Measurements from ENCODE around the gene FERMT1. TPM values are rescaled to one million over a fixed set of nuclear protein-coding genes. Genes with fewer than 3 reads are reported as not detected.
"Not testable (repeated sequence)": the region's sequence is repeated elsewhere in the genome, so short reads cannot be mapped to it uniquely, and the experiment has no call there.

The FERMT1 gene
- total RNA-seq, 2 donors from 2014 or later = not detected

GRCh38 chr20:6070829-6071695 is 51.8 kb downstream of the FERMT1 start:
- Mint-ChIP-seq H3K9me3 (no peaks in the 10 kb centered on the region), H3K4me3 (no peak overlapping the region), H3K27ac (no peak overlapping the region), H3K27me3 (no peaks in the 10 kb centered on the region), H3K4me1 (ENCODE audit: low read depth in 2 of 2) (peaks cover 0 to 4% of the 10 kb centered on the region in 2 donors), H3K36me3 (no peaks in the 10 kb centered on the region)
- DNase-seq (ENCODE audit: low spot score) = no peak
- no peak for ATAC-seq

DNA sequence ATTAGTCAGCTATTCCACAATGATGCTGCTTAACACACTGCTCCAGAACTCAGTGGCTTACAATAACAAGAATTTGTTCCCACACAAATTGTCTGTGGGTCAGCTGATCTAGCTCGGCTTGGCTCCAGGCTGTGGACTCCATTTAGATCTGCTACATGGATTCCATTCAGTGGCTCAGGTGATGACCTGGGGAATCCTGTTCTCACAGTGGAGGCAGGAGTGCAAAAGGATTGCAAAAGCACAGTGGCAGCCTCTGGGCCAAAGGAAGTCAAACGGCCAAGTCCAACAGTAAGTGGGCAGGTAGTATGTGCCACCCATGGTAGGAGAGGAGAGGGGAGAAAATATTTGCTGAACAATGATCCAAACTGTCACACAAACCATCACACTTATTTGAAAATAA is 53.2 kb downstream of the FERMT1 start:
- no peak for DNase-seq (ENCODE audit: low spot score)
- H3K27ac Mint-ChIP-seq = no peak overlapping the region
- no peaks in the 10 kb centered on the region for H3K9me3 Mint-ChIP-seq
- H3K4me1 Mint-ChIP-seq (ENCODE audit: low read depth in 2 of 2) = peaks cover 0 to 4% of the 10 kb centered on the region in 2 donors
- H3K4me3 Mint-ChIP-seq = no peak overlapping the region
- no peaks in the 10 kb centered on the region for H3K27me3 Mint-ChIP-seq
- ATAC-seq = no peak
- H3K36me3 Mint-ChIP-seq = no peaks in the 10 kb centered on the region

GRCh38 chr20:6067763-6068318 is 55.0 kb downstream of the FERMT1 start:
- Mint-ChIP-seq H3K4me1 (ENCODE audit: low read depth in 2 of 2) (no peaks in the 10 kb centered on the region), H3K36me3 (no peaks in the 10 kb centered on the region), H3K27me3 (peaks cover 0 to 8% of the 10 kb centered on the region in 2 donors), H3K4me3 (no peak overlapping the region), H3K27ac (no peak overlapping the region), H3K9me3 (no peaks in the 10 kb centered on the region)
- no peak for DNase-seq (ENCODE audit: low spot score)
- no peak for ATAC-seq

DNA sequence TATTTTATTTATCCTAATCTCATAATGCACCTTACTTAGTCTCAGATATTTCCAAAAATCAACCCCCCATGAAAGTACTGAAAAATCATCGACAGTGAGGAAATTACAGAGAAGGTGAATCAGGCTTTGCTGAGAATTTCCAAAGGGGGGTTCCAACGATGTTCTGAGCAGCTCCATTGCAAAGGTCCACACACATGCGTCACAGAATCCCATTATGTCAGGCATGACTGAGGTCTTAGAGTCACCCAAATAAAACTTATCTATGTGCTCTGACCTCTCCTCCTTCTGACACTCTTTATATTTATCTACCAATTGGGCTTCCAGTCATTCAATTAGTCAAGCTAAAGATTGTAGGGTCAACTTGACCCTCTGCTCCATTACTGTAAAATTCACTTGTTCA is 56.2 kb downstream of the FERMT1 start:
- ATAC-seq (no peak), DNase-seq (ENCODE audit: low spot score) (no peak)
- no peak overlapping the region for H3K4me3 Mint-ChIP-seq
- no peaks in the 10 kb centered on the region for H3K9me3 Mint-ChIP-seq
- H3K27ac Mint-ChIP-seq = no peak overlapping the region
- no peaks in the 10 kb centered on the region for H3K36me3 Mint-ChIP-seq
- H3K4me1 Mint-ChIP-seq (ENCODE audit: low read depth in 2 of 2) = peaks cover 0 to 1% of the 10 kb centered on the region in 2 donors
- H3K27me3 Mint-ChIP-seq = peaks cover 0 to 8% of the 10 kb centered on the region in 2 donors

DNA sequence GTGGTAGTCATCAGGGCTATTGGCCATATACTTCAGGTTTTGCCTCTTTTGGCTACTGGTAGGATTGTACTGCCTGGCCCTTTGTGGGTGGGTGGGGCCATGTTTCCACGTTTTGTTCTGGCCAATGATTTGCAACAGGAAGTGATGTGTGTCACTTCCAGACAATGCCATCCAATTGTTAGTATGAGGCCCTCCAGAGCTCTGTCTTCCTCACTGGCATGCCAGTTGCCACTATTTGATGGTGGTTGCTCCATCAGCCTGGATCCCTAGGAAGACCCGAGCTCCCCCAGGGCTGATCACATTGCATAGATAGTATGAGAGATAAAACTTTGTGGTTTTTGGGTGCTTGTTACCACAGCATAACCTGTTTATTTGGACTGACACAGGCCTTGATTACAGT is 61.3 kb downstream of the FERMT1 start:
- DNase-seq (ENCODE audit: low spot score) (no peak), ATAC-seq (no peak)
- Mint-ChIP-seq H3K4me1 (ENCODE audit: low read depth in 2 of 2) (peaks cover 0 to 2% of the 10 kb centered on the region in 2 donors), H3K27me3 (peaks cover 9 to 13% of the 10 kb centered on the region in 2 donors), H3K9me3 (no peaks in the 10 kb centered on the region), H3K36me3 (no peaks in the 10 kb centered on the region), H3K4me3 (no peak overlapping the region), H3K27ac (no peak overlapping the region)

DNA sequence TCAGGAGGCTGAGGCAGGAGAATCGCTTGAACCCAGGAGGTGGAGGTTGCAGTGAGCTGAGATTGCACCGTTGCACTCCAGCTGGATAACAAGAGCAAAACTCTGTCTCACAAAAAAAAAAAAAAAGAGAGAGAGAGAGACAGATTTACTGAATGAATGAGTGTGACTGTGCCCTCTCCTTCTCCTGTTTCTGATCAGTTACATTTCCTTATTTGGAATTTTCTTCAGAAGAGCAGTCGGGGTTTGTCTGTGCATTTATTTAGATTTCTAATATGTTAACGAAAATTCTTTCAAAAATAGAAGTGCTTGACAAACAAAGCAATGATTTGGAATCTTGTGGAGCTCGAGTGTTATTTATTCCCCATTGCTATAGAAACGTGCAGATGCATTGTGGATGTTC is 62.6 kb downstream of the FERMT1 start:
- H3K4me1 Mint-ChIP-seq (ENCODE audit: low read depth in 2 of 2) = peaks cover 0 to 2% of the 10 kb centered on the region in 2 donors
- H3K4me3 Mint-ChIP-seq = no peak overlapping the region
- ATAC-seq = no peak
- peaks cover 9 to 13% of the 10 kb centered on the region in 2 donors for H3K27me3 Mint-ChIP-seq
- no peak overlapping the region for H3K27ac Mint-ChIP-seq
- no peaks in the 10 kb centered on the region for H3K9me3 Mint-ChIP-seq
- no peaks in the 10 kb centered on the region for H3K36me3 Mint-ChIP-seq
- DNase-seq (ENCODE audit: low spot score) = no peak

GRCh38 chr20:6058684-6059295 is 64.0 kb downstream of the FERMT1 start:
- Mint-ChIP-seq H3K27me3 (peaks cover 12 to 13% of the 10 kb centered on the region in 2 donors), H3K36me3 (no peaks in the 10 kb centered on the region)

GRCh38 chr20:6057691-6058090 is 65.1 kb downstream of the FERMT1 start:
- Mint-ChIP-seq H3K27me3 (peaks cover 12 to 18% of the 10 kb centered on the region in 2 donors), H3K9me3 (no peaks in the 10 kb centered on the region), H3K36me3 (no peaks in the 10 kb centered on the region), H3K4me1 (ENCODE audit: low read depth in 2 of 2) (peaks cover 0 to 5% of the 10 kb centered on the region in 2 donors), H3K27ac (no peak overlapping the region), H3K4me3 (no peak overlapping the region)
- DNase-seq (ENCODE audit: low spot score) = no peak
- ATAC-seq = no peak

More at GRCh38 chr20:6058684-6059295, 64.0 kb downstream of the FERMT1 start:
- Mint-ChIP-seq H3K27ac (no peak overlapping the region), H3K4me3 (no peak overlapping the region), H3K4me1 (ENCODE audit: low read depth in 2 of 2) (peaks cover 0 to 2% of the 10 kb centered on the region in 2 donors), H3K9me3 (no peaks in the 10 kb centered on the region)
- ATAC-seq (no peak), DNase-seq (ENCODE audit: low spot score) (no peak)

- peaks cover 13 to 18% of the 10 kb centered on the region in 2 donors for H3K27me3 Mint-ChIP-seq
- H3K27ac Mint-ChIP-seq = no peak overlapping the region
- DNase-seq (ENCODE audit: low spot score) (no peak), ATAC-seq (no peak)
- no peaks in the 10 kb centered on the region for H3K9me3 Mint-ChIP-seq
- H3K36me3 Mint-ChIP-seq = no peaks in the 10 kb centered on the region
- peaks cover 0 to 5% of the 10 kb centered on the region in 2 donors for H3K4me1 Mint-ChIP-seq (ENCODE audit: low read depth in 2 of 2)
- no peak overlapping the region for H3K4me3 Mint-ChIP-seq
Observed at GRCh38 chr20:6057139-6057538, 65.7 kb downstream of the FERMT1 start.

- Mint-ChIP-seq H3K27ac (no peak overlapping the region), H3K36me3 (no peaks in the 10 kb centered on the region), H3K4me3 (no peak overlapping the region), H3K4me1 (ENCODE audit: low read depth in 2 of 2) (peaks cover 0 to 3% of the 10 kb centered on the region in 2 donors), H3K27me3 (peaks cover 13 to 18% of the 10 kb centered on the region in 2 donors), H3K9me3 (no peaks in the 10 kb centered on the region)
- DNase-seq (ENCODE audit: low spot score) (no peak), ATAC-seq (no peak)
Observed at GRCh38 chr20:6055981-6056569, 66.8 kb downstream of the FERMT1 start.

DNA sequence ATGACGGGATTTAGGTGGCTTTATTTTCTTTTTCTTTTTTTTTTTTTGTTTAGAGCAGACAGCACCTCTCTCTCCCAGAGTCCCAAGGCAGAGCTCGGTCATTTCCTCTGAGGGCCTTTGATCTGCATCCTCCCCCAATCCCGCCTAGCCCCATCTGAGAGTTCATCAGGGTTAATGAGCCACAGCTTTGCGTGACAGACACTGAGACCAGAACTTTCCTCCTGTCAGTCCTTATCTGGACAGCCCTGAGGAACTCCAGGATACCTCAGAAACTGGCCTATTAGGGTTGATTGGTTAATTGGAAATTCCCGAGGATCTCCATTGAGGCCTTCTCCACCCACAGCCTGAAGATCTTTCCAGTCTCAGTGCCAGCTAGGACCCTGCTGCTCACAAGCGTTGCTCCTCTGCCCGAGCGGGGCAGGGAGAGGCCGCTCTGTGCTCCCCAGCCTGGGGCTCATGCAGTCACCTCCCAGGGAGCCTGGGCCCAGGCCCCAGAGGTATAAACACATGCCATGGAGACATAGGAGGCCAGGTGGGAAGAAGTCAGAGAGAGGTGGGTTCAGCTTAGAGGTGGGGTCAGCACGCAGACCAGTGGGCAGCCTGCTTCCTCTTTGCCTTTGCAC is 67.6 kb downstream of the FERMT1 start:
- H3K4me1 Mint-ChIP-seq (ENCODE audit: low read depth in 2 of 2) = peaks cover 0 to 3% of the 10 kb centered on the region in 2 donors
- H3K27me3 Mint-ChIP-seq = peaks cover 20 to 25% of the 10 kb centered on the region in 2 donors
- H3K36me3 Mint-ChIP-seq = no peaks in the 10 kb centered on the region
- H3K9me3 Mint-ChIP-seq = no peaks in the 10 kb centered on the region
- no peak for DNase-seq (ENCODE audit: low spot score)
- no peak overlapping the region for H3K27ac Mint-ChIP-seq
- no peak for ATAC-seq
- no peak overlapping the region for H3K4me3 Mint-ChIP-seq

DNA sequence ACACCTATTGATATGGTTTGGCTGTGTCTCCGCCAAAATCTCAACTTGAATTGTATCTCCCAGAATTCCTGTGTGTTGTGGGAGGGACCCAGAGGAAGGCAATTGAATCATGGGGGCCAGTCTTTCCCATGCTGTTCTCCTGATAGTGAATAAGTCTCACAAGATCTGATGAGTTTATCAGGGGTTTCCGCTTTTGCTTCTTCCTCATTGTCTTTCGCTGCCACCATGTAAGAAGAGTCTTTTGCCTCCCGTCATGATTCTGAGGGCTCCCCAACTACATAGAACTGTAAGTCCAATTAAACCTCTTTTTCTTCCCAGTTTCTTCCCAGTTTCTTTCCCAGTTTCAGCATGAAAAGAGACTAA is 68.2 kb downstream of the FERMT1 start:
- H3K27ac Mint-ChIP-seq; DNase-seq (ENCODE audit: low spot score); H3K36me3 Mint-ChIP-seq; H3K9me3 Mint-ChIP-seq; H3K4me1 Mint-ChIP-seq (ENCODE audit: low read depth in 2 of 2); H3K4me3 Mint-ChIP-seq; ATAC-seq: not testable (repeated sequence)
- H3K27me3 Mint-ChIP-seq = peaks cover 21 to 23% of the 10 kb centered on the region in 2 donors

- no peak for DNase-seq (ENCODE audit: low spot score)
- peaks cover 18 to 21% of the 10 kb centered on the region in 2 donors for H3K27me3 Mint-ChIP-seq
- no peaks in the 10 kb centered on the region for H3K9me3 Mint-ChIP-seq
- H3K4me1 Mint-ChIP-seq (ENCODE audit: low read depth in 2 of 2) = peaks cover 0 to 4% of the 10 kb centered on the region in 2 donors
- no peak for ATAC-seq
- no peaks in the 10 kb centered on the region for H3K36me3 Mint-ChIP-seq
- no peak within 1 kb of the TSS for H3K27ac Mint-ChIP-seq
- H3K4me3 Mint-ChIP-seq = no peak within 1 kb of the TSS
Observed at GRCh38 chr20:6053776-6054688, 68.8 kb downstream of the FERMT1 start, which contains the start of gene LRRN4. Gene LRRN4 (minus strand): TSS chr20:6054060. CDS start chr20:6052799, 1,261 bp downstream.
